Endothelial cell of umbilical vein (primary cell): ENCODE data around the gene DHX34. TPM values are rescaled to one million over a fixed set of nuclear protein-coding genes. Genes with fewer than 3 reads are reported as not detected.
"Not testable (repeated sequence)": the region's sequence is repeated elsewhere in the genome, so short reads cannot be mapped to it uniquely, and the experiment has no call there.

Experiments
- BruUV-seq: library from RNA; stranded (reverse); fragments of 400-500 nt; replicated peaks from 2 replicates; lab custom pipeline; 2021; lab: Mats Ljungman, UMichigan
- CTCF ChIA-PET: fragments of 300-600, 350-600 bp; sonication (Branson Sonifier 250); formaldehyde crosslinking; loops from one replicate; lab custom pipeline; 2021; ENCODE audit warnings: antibody characterized with exemption, inconsistent platforms; lab: Charles Lee
- POLR2A ChIA-PET: fragments of 300-600, 350-600 bp; sonication (Branson Sonifier 250); formaldehyde crosslinking; loops from one replicate; lab custom pipeline; 2021; ENCODE audit warnings: antibody characterized with exemption, inconsistent platforms; lab: Charles Lee
- DNase-seq: peaks from one replicate; pipeline ENCODE4 v3.0.0-alpha.2; 2011; ENCODE audit warnings: low read depth, low spot score
- FAIRE-seq: peaks from 2 replicates; lab custom pipeline; 2011; peaks lifted over from hg19 to GRCh38; lab: Jason Lieb, UNC
- H2AFZ ChIP-seq: 2 replicates; pipeline ENCODE4 v1.6.0; 2012; ENCODE audit warnings: low read depth, low read length, control low read depth, inconsistent platforms
- H3K27ac ChIP-seq: 2 replicates; pipeline ENCODE4 v1.5.1; 2011; ENCODE audit warnings: low read depth, mild to moderate bottlenecking, control low read depth, low read length, moderate library complexity; ENCODE audit not compliant: insufficient read depth
- H3K27me3 ChIP-seq, 2 experiments: 2 replicates each; pipeline versions ENCODE4 v1.6.0 to v1.6.1; 2011; ENCODE audit warnings: low read length in 2 of 2, mixed read lengths in 1 of 2; ENCODE audit not compliant: control insufficient read depth in 2 of 2, insufficient read depth in 2 of 2
- H3K36me3 ChIP-seq, 2 experiments: 2 replicates in 1 of 2; 3 replicates in 1 of 2; pipeline ENCODE4 v1.5.1; 2011; ENCODE audit warnings: low read length in 2 of 2, mild to moderate bottlenecking in 1 of 2, moderate library complexity in 1 of 2; ENCODE audit not compliant: control insufficient read depth in 2 of 2, insufficient read depth in 2 of 2; ENCODE audit errors: extremely low read depth in 1 of 2
- H3K4me1 ChIP-seq: 3 replicates; pipeline ENCODE4 v1.5.1; 2011; ENCODE audit warnings: mild to moderate bottlenecking, low read length; ENCODE audit not compliant: control insufficient read depth, insufficient read depth; ENCODE audit errors: extremely low read depth
- H3K4me2 ChIP-seq: 2 replicates; pipeline ENCODE4 v1.6.1; 2011; ENCODE audit warnings: low read length, control low read depth, mixed read lengths; ENCODE audit not compliant: insufficient read depth
- H3K4me3 ChIP-seq, 3 experiments: fragments of 200-600 bp in 1 of 3; sonication (generic), shearing (Covaris generic) in 1 of 3; replicated peaks in 1 of 3; 2 replicates each; pipeline ENCODE4 v1.5.1; 2011 to 2016; ENCODE audit warnings: control low read depth in 3 of 3, low read length in 3 of 3, mild to moderate bottlenecking in 2 of 3, inconsistent platforms in 1 of 3, low read depth in 1 of 3, moderate library complexity in 1 of 3; ENCODE audit not compliant: insufficient read depth in 1 of 3
- H3K79me2 ChIP-seq: 2 replicates; pipeline ENCODE4 v1.6.0; 2012; ENCODE audit warnings: low read length, inconsistent platforms; ENCODE audit not compliant: control insufficient read depth, insufficient read depth
- H3K9ac ChIP-seq: replicated peaks from 2 replicates; pipeline ENCODE3; 2011; ENCODE audit warnings: low read length, control low read depth; ENCODE audit not compliant: insufficient read depth; ENCODE audit errors: extremely low read depth
- H3K9me1 ChIP-seq: replicated peaks from 3 replicates; pipeline ENCODE4 v1.6.0; 2011; ENCODE audit warnings: mild to moderate bottlenecking, low read length; ENCODE audit not compliant: control insufficient read depth, insufficient read depth; ENCODE audit errors: extremely low read depth
- H3K9me3 ChIP-seq: replicated peaks from 2 replicates; pipeline ENCODE4 v1.5.1; 2012; ENCODE audit warnings: low read length, inconsistent platforms; ENCODE audit not compliant: control insufficient read depth, insufficient read depth
- H4K20me1 ChIP-seq: replicated peaks from 2 replicates; pipeline ENCODE3; 2011; ENCODE audit warnings: mild to moderate bottlenecking, low read length; ENCODE audit not compliant: control insufficient read depth, insufficient read depth; ENCODE audit errors: extremely low read depth
- MYC ChIP-seq: IDR thresholded peaks from one replicate; pipeline ENCODE4 v1.6.1; 2011; ENCODE audit warnings: mild to moderate bottlenecking, low read depth, low read length
- POLR2A ChIP-seq: IDR thresholded peaks from 2 replicates; pipeline ENCODE4 v1.6.1; 2012; ENCODE audit warnings: low read depth, mild to moderate bottlenecking, control low read depth, low read length
- dilution Hi-C: fragments of 300-500 bp; cut with MboI; formaldehyde crosslinking; loops from one replicate; pipeline ENCODE4 v1.15.0; 2019; ENCODE audit warnings: low sequenced_read_pairs; ENCODE audit not compliant: extremely low pct_ligation_motif_present
- intact Hi-C: fragments of 100-400 bp; cut with micrococcal nuclease; formaldehyde crosslinking; loops from one replicate; pipeline ENCODE4 v1.10.0; 2022
- polyA plus RNA-seq, 4 experiments: library from polyadenylated mRNA; depleted of rRNA in 3 of 4; stranded (reverse) in 3 of 4; unstranded in 1 of 4; fragments of >200 nt; gene quantifications; 2 replicates each; pipeline versions ENCODE4 v1.2.1 to v1.2.3, GENCODE V29; 2011 to 2012; ENCODE audit warnings: missing spikeins in 1 of 4
- total RNA-seq: library from RNA; stranded (reverse); gene quantifications from 2 replicates; pipeline ENCODE4 v1.2.3, GENCODE V29; 2021
- TF ChIP-seq, protein P1 (sequence below): IDR thresholded peaks from 2 replicates; pipeline ENCODE4 v1.6.1; 2011; ENCODE audit not compliant: insufficient read depth, insufficient read length
- TF ChIP-seq, protein P2 (sequence below), 2 donors: IDR thresholded peaks; 1 replicate in 1 of 2; 2 replicates in 1 of 2; pipeline ENCODE4 v1.5.1; 2011; ENCODE audit warnings: low read length in 2 of 2, mild to moderate bottlenecking in 2 of 2, moderate library complexity in 2 of 2, control low read depth in 1 of 2, inconsistent platforms in 1 of 2, low read depth in 1 of 2; ENCODE audit not compliant: insufficient read depth in 1 of 2; ENCODE audit errors: extremely low read depth in 1 of 2

Gene DHX34
- total and polyA plus RNA-seq, 2 donors (not counting 3 experiments of a cell fraction or from before 2014, with no cell fraction given) = 12.8 to 20.7 TPM

DNA sequence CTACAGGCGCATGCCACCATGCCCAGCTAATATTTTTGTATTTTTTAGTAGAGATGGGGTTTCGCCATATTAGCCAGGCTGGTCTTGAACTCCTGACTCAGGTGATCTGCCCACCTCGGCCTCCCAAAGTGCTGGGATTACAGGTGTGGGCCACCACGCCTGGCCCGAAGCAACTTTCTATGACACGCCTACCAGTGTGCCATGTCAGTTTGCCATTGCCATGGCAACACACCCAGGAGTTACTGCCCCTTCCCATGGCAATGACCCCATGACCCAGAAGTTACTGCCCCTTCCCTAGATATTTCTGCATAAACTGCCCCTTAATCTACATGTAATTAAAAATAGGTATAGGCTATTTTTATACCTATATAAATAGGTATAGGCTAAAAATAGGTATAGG lies 3.1 kb upstream of the DHX34 start:
- H2AFZ ChIP-seq, H3K4me1 ChIP-seq, H3K9ac ChIP-seq, DNase-seq, H3K27ac ChIP-seq, BruUV-seq, H3K9me1 ChIP-seq, H4K20me1 ChIP-seq, H3K4me2 ChIP-seq, H3K27me3 ChIP-seq, FAIRE-seq, H3K4me3 ChIP-seq, H3K9me3 ChIP-seq, H3K36me3 ChIP-seq, dilution Hi-C loops, POLR2A ChIA-PET: not testable (repeated sequence)
- H3K79me2 ChIP-seq = peaks cover 10% of the 10 kb centered on the region
- intact Hi-C loops = loop anchor here (5.0 kb wide), 2 partner anchors 74 to 266 kb away; partner anchors contain the start of gene INAFM1
- CTCF ChIA-PET = interaction anchor here (1.2 to 2.2 kb wide), 2 partner anchors 11 to 91 kb away, joined by 3 to 6 read pairs; no protein-coding TSS in a partner anchor

DNA sequence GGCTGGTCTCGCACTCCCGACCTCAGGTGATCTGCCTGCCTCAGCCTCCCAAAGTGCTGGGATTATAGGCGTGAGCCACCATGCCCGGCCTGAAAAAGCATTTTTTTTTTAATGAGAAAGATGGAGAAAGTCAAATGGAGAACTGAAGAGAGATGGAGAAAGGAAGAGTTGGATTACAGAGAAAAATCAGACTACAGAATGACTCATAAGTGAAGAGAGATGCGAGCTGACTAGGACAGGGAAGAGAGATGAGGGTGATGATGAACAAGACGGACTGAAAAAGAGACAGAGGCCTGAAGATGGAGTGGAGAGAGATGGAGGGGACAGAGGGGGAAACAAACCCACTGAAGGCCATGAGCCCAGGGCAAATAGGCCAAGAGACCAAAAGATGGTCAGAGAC lies 1.5 kb downstream of the DHX34 start:
- H4K20me1 ChIP-seq = no peaks in the 10 kb centered on the region
- no peaks in the 10 kb centered on the region for H3K9me1 ChIP-seq
- dilution Hi-C loops (no loop called here), intact Hi-C loops (no loop called here)
- ChIA-PET CTCF (interaction anchor here (0.8 to 2.6 kb wide), 2 partner anchors 40 to 41 kb away, joined by 3 to 25 read pairs; no protein-coding TSS in a partner anchor), POLR2A (no interaction called here)
- no TSS peak for BruUV-seq
- TF ChIP-seq, protein P1, sequence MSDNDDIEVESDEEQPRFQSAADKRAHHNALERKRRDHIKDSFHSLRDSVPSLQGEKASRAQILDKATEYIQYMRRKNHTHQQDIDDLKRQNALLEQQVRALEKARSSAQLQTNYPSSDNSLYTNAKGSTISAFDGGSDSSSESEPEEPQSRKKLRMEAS = no peak
- TF ChIP-seq, protein P2, sequence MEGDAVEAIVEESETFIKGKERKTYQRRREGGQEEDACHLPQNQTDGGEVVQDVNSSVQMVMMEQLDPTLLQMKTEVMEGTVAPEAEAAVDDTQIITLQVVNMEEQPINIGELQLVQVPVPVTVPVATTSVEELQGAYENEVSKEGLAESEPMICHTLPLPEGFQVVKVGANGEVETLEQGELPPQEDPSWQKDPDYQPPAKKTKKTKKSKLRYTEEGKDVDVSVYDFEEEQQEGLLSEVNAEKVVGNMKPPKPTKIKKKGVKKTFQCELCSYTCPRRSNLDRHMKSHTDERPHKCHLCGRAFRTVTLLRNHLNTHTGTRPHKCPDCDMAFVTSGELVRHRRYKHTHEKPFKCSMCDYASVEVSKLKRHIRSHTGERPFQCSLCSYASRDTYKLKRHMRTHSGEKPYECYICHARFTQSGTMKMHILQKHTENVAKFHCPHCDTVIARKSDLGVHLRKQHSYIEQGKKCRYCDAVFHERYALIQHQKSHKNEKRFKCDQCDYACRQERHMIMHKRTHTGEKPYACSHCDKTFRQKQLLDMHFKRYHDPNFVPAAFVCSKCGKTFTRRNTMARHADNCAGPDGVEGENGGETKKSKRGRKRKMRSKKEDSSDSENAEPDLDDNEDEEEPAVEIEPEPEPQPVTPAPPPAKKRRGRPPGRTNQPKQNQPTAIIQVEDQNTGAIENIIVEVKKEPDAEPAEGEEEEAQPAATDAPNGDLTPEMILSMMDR (IDR thresholded peaks at IDR 0.05; ENCODE audit: extremely low read depth in 1 of 2, insufficient read depth in 1 of 2, low read depth in 1 of 2, low read length in 2 of 2) = no peak
- no peak for TF ChIP-seq POLR2A
- TF ChIP-seq MYC = no peak
- no peaks in the 10 kb centered on the region for H3K27me3 ChIP-seq
- peaks cover 6% of the 10 kb centered on the region for H3K4me1 ChIP-seq
- H3K36me3 ChIP-seq = peaks cover 4 to 14% of the 10 kb centered on the region in 2 experiments
- no peaks in the 10 kb centered on the region for H3K9me3 ChIP-seq
- H3K79me2 ChIP-seq = peaks cover 26% of the 10 kb centered on the region
- H2AFZ ChIP-seq = no peak overlapping the region
- no peak overlapping the region for H3K9ac ChIP-seq
- no peak for DNase-seq
- no peak overlapping the region for H3K4me3 ChIP-seq
- FAIRE-seq = no peak
- no peak overlapping the region for H3K4me2 ChIP-seq
- no peak overlapping the region for H3K27ac ChIP-seq
